Transverse colon (tissue), 4 donors: ENCODE data around the gene CRAMP1. TPM values are rescaled to one million over a fixed set of nuclear protein-coding genes. Genes with fewer than 3 reads are reported as not detected.

Experiments
- DNase-seq: peaks from one replicate; pipeline ENCODE4 v3.0.0-alpha.2; 2019
- H3K27ac ChIP-seq, 4 donors: fragments of 200-600 bp; sonication (generic); 2 replicates each; pipeline ENCODE4 v1.5.1; 2016 to 2018; ENCODE audit warnings: inconsistent platforms in 4 of 4
- H3K27me3 ChIP-seq: fragments of 200-600 bp; sonication (generic); 2 replicates; pipeline ENCODE4 v1.5.1; 2017; ENCODE audit warnings: inconsistent platforms
- H3K36me3 ChIP-seq, 4 donors: fragments of 200-600 bp; sonication (generic); 2 replicates each; pipeline ENCODE4 v1.5.1; 2017 to 2019; ENCODE audit warnings: inconsistent platforms in 4 of 4
- H3K4me1 ChIP-seq, 4 donors: fragments of 200-600 bp; sonication (generic); 2 replicates each; pipeline ENCODE4 v1.5.1; 2017 to 2020; ENCODE audit warnings: inconsistent platforms in 4 of 4
- H3K4me3 ChIP-seq, 4 donors: fragments of 200-600 bp; sonication (generic); 1 replicate in 1 of 4; 2 replicates in 3 of 4; pipeline versions ENCODE4 v1.5.1 to v1.6.1; 2017 to 2019; ENCODE audit warnings: inconsistent platforms in 4 of 4
- H3K9me3 ChIP-seq, 2 donors: fragments of 200-600 bp; sonication (generic); 2 replicates each; pipeline ENCODE4 v1.5.1; 2017 to 2019; ENCODE audit warnings: inconsistent platforms in 2 of 2
- EP300 ChIP-seq: sonication (generic); formaldehyde crosslinking; IDR thresholded peaks from one replicate; pipeline ENCODE4 v1.6.1; 2017; ENCODE audit warnings: antibody characterized with exemption, low read depth
- POLR2A ChIP-seq: fragments of 450-650 bp; IDR thresholded peaks from one replicate; pipeline ENCODE4 v1.6.1; 2016; ENCODE audit warnings: antibody characterized with exemption, mild to moderate bottlenecking, moderate library complexity
- POLR2AphosphoS5 ChIP-seq, 3 donors: sonication (generic); formaldehyde crosslinking; IDR thresholded peaks; one replicate each; pipeline ENCODE4 v1.6.1; 2016; ENCODE audit warnings: antibody characterized with exemption in 3 of 3
- WGBS, 2 donors: methylation state at CpG; one replicate each; pipeline ENCODE4 v1.1.5; 2018; ENCODE audit warnings: low coverage in 1 of 2; 5-methylcytosine and 5-hydroxymethylcytosine counted together
- in situ Hi-C, 4 donors: fragments of 200-750 bp; cut with MboI; loops; one replicate each; pipeline versions ENCODE4 v1.15.0 to v1.15.1; 2017; ENCODE audit warnings: low sequenced_read_pairs in 3 of 4, low pct_ligation_motif_present in 1 of 4, low pct_unique_long_range_greater_than_20kb in 1 of 4
- intact Hi-C: fragments of 100-400 bp; cut with DNase I; formaldehyde crosslinking; loops from one replicate; pipeline ENCODE4 v1.15.1; 2023; ENCODE audit warnings: low total_unique reads
- total RNA-seq, 4 donors: library from RNA; depleted of rRNA; stranded (reverse); fragments of >200 nt; gene quantifications; one replicate each; pipeline ENCODE4 v1.1.0, GENCODE V29; 2016
- TF ChIP-seq, protein P1 (sequence below), 5 experiments: fragments of 200-600 bp in 3 of 5; fragments of 450-650 bp in 2 of 5; sonication (generic) in 3 of 5; IDR thresholded peaks; 1 replicate in 2 of 5; 2 replicates in 3 of 5; pipeline ENCODE4 v1.5.1; 2016 to 2017; ENCODE audit warnings: antibody characterized with exemption in 5 of 5, inconsistent platforms in 3 of 5, mild to moderate bottlenecking in 2 of 5, moderate library complexity in 1 of 5

CRAMP1 gene
- total RNA-seq, 4 donors from 2014 or later: 10.1 to 52.7 (median 16.2) TPM

DNA sequence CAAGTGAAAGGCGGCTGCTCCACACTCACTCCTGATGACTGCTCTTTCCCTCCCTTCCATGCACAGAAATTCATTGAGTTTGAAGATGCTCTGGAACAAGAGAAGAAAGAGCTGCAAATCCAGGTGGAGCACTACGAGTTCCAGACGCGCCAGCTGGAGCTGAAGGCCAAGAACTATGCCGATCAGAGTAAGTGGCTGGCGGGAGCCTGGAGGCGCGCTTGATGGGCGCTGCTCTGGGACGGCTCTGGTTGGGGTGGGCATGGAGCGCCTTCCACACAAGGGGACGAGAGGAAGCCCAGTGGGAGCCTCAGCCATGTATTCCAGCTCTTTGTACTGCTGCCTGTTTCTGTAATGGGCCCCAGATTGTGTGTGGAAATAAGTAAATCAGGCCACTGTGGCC is 112.3 kb downstream of the CRAMP1 start:
- in situ Hi-C loops: no loop called here

DNA sequence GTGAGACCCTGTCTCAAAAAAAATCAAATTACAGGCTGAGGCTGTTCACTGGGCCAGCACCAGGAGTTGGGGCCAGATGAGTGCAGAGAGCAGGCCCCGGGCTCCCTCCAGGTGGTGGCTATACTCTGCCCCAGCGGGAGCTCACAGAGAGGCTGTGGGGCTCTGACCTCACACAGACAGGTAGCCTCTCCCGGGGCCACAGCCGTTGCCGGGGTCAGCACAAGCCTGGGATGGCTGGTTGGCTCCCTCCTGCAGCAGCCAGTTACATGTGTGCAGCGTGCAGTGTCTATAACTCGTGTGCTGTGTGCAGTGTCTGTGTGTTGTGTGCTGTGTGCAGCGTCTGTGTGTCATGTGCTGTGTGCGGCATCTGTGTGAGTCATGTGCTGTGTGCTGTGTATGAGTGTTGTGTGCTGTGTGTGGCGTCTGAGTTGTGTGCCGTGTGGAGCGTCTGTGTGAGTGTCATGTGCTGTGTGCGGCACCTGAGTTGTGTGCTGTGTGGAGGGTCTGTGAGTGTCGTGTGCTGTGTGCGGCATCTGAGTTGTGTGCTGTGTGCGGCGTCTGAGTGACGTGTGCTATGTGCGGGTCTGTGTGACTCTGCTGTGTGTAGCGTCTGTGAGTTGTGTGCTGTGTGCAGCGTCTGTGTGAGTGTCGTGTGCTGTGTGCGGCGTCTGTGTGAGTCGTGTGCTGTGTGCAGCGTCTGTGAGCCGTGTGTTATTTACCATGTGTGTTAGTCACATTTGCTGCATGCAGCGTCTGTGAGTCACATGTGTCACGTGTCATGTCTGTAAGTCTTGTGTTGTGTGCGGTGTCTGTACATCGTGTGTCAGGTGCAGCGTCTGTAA is 114.7 kb downstream of the CRAMP1 start:
- Histone ChIP-seq H3K4me1 (peaks cover 10 to 20% (median 16%) of the 10 kb centered on the region in 4 donors), H3K36me3 (peaks cover 0 to 17% (median 3%) of the 10 kb centered on the region in 4 donors), H3K27ac (no peak overlapping the region), H3K9me3 (no peaks in the 10 kb centered on the region), H3K27me3 (no peaks in the 10 kb centered on the region), H3K4me3 (no peak overlapping the region)
- intact Hi-C loops (no loop called here), in situ Hi-C loops (no loop called here)
- no peak for TF ChIP-seq POLR2AphosphoS5 (IDR thresholded peaks at IDR 0.05)
- TF ChIP-seq, protein P1, sequence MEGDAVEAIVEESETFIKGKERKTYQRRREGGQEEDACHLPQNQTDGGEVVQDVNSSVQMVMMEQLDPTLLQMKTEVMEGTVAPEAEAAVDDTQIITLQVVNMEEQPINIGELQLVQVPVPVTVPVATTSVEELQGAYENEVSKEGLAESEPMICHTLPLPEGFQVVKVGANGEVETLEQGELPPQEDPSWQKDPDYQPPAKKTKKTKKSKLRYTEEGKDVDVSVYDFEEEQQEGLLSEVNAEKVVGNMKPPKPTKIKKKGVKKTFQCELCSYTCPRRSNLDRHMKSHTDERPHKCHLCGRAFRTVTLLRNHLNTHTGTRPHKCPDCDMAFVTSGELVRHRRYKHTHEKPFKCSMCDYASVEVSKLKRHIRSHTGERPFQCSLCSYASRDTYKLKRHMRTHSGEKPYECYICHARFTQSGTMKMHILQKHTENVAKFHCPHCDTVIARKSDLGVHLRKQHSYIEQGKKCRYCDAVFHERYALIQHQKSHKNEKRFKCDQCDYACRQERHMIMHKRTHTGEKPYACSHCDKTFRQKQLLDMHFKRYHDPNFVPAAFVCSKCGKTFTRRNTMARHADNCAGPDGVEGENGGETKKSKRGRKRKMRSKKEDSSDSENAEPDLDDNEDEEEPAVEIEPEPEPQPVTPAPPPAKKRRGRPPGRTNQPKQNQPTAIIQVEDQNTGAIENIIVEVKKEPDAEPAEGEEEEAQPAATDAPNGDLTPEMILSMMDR (IDR thresholded peaks at IDR 0.05): no peak
- no peak for TF ChIP-seq POLR2A
- TF ChIP-seq EP300: no peak
- DNase-seq: no peak
- 94 to 96% methylated on average over 14 to 28 of the region's 32 CpGs for WGBS, 2 donors

More for the DNA sequence above, 112.3 kb downstream of the CRAMP1 start:
- peaks cover 11 to 33% (median 26%) of the 10 kb centered on the region in 4 donors for H3K4me1 ChIP-seq
- H3K9me3 ChIP-seq: no peaks in the 10 kb centered on the region
- H3K27ac ChIP-seq: no peak overlapping the region
- H3K27me3 ChIP-seq: no peaks in the 10 kb centered on the region
- no peak overlapping the region for H3K4me3 ChIP-seq
- peaks cover 0 to 17% (median 3%) of the 10 kb centered on the region in 4 donors for H3K36me3 ChIP-seq
- intact Hi-C loops: no loop called here
- no peak for DNase-seq
- TF ChIP-seq POLR2AphosphoS5 (IDR thresholded peaks at IDR 0.05) (no peak), EP300 (no peak), POLR2A (no peak)
- TF ChIP-seq, protein P1 (IDR thresholded peaks at IDR 0.05): no peak
- 98% methylated on average over 12 of the region's 12 CpGs; no CpG with 5 or more reads in 1 of the 2 donors for WGBS, 2 donors

Other genes with a start within 250 kb of the CRAMP1 start
- gene UNKL, start 197.7 kb upstream of the CRAMP1 start, total RNA-seq: 10 to 100 TPM; 15.2 to 86.4 (median 24.2) TPM
- 10 to 100 TPM in 2 of 4 donors, 1 to 10 TPM in 1, not detected in 1; 1.2 to 13.2 (median 13.2) TPM for gene UQCC4, start 191.6 kb upstream of the CRAMP1 start, total RNA-seq
- gene PERCC1, start 181.3 kb upstream of the CRAMP1 start, total RNA-seq: 1 to 10 TPM in 1 of 4 donors, not detected in 3; 1.2 TPM
- under 1 TPM in 2 of 4 donors, not detected in 2; 0.16 to 0.41 TPM for gene CCDC154, start 167.8 kb upstream of the CRAMP1 start, total RNA-seq
- gene CLCN7, start 137.3 kb upstream of the CRAMP1 start, total RNA-seq: 100 to 1,000 TPM in 2 of 4 donors, 10 to 100 TPM in 2; 57.6 to 171 (median 95.0) TPM
- gene PTX4, start 123.4 kb upstream of the CRAMP1 start, total RNA-seq: not detected
- 10 to 100 TPM; 22.2 to 98.1 (median 49.6) TPM for gene TELO2, start 119.0 kb upstream of the CRAMP1 start, total RNA-seq
- 10 to 100 TPM in 3 of 4 donors, 1 to 10 TPM in 1; 9.4 to 22.5 (median 13.3) TPM for gene TMEM204, start 78.7 kb upstream of the CRAMP1 start, total RNA-seq
- gene IFT140, start 288 bp upstream of the CRAMP1 start, total RNA-seq: 10 to 100 TPM; 16.2 to 26.6 (median 22.0) TPM
- gene JPT2, start 65.9 kb downstream of the CRAMP1 start, total RNA-seq: 10 to 100 TPM; 12.0 to 31.5 (median 25.1) TPM
- gene MAPK8IP3, start 93.8 kb downstream of the CRAMP1 start, total RNA-seq: 100 to 1,000 TPM in 2 of 4 donors, 10 to 100 TPM in 2; 74.0 to 250 (median 138) TPM
- gene NME3, start 159.2 kb downstream of the CRAMP1 start, total RNA-seq: 100 to 1,000 TPM; 116 to 286 (median 132) TPM
- 100 to 1,000 TPM in 1 of 4 donors, 10 to 100 TPM in 3; 23.6 to 173 (median 45.4) TPM for gene EME2, start 160.4 kb downstream of the CRAMP1 start, total RNA-seq
- 100 to 1,000 TPM; 102 to 253 (median 121) TPM for gene MRPS34, start 160.8 kb downstream of the CRAMP1 start, total RNA-seq
- gene SPSB3, start 170.2 kb downstream of the CRAMP1 start, total RNA-seq: 100 to 1,000 TPM; 101 to 289 (median 125) TPM
- 100 to 1,000 TPM in 1 of 4 donors, 10 to 100 TPM in 3; 15.3 to 165 (median 59.6) TPM for gene NUBP2, start 170.6 kb downstream of the CRAMP1 start, total RNA-seq
- gene IGFALS, start 181.3 kb downstream of the CRAMP1 start, total RNA-seq: 10 to 100 TPM in 1 of 4 donors, under 1 TPM in 2, not detected in 1; 0.27 to 10.8 (median 0.48) TPM
- gene HAGH, start 214.5 kb downstream of the CRAMP1 start, total RNA-seq: 100 to 1,000 TPM in 2 of 4 donors, 10 to 100 TPM in 2; 40.6 to 403 (median 121) TPM
- gene FAHD1, start 214.8 kb downstream of the CRAMP1 start, total RNA-seq: 100 to 1,000 TPM in 2 of 4 donors, 10 to 100 TPM in 2; 88.0 to 149 (median 104) TPM